HEK293T (cell line): ENCODE results near the gene SLC36A4.

Experiments used
- CTCF ChIA-PET: fragments of 350-600 bp; formaldehyde crosslinking; extraction: SDS; loops from one replicate; lab custom pipeline; 2021; ENCODE audit warnings: antibody characterized with exemption, inconsistent platforms; lab: Yijun Ruan, JAX
- POLR2A ChIA-PET: fragments of 350-600 bp; formaldehyde crosslinking; extraction: SDS; loops from one replicate; lab custom pipeline; 2020; ENCODE audit warnings: antibody characterized with exemption, inconsistent platforms; lab: Yijun Ruan, JAX
- DNase-seq: peaks from one replicate; pipeline ENCODE4 v3.0.0; 2012; ENCODE audit warnings: mixed read lengths; ENCODE audit errors: extremely low spot score
- ARNT ChIP-seq: fragments of 450-650 bp; IDR thresholded peaks from 2 replicates; pipeline ENCODE4 v1.6.1; 2017; ENCODE audit warnings: mild to moderate bottlenecking
- BHLHE40 ChIP-seq: fragments of 450-650 bp; IDR thresholded peaks from 2 replicates; pipeline ENCODE4 v1.6.1; 2016; ENCODE audit warnings: mild to moderate bottlenecking, moderate library complexity, borderline replicate concordance
- CTBP1 ChIP-seq: fragments of 450-650 bp; IDR thresholded peaks from 2 replicates; pipeline ENCODE4 v1.6.1; 2016; ENCODE audit warnings: borderline replicate concordance
- ELF4 ChIP-seq: fragments of 450-650 bp; IDR thresholded peaks from 2 replicates; pipeline ENCODE4 v1.6.1; 2017; ENCODE audit warnings: antibody characterized with exemption
- FOXA1 ChIP-seq: fragments of 450-650 bp; IDR thresholded peaks from 2 replicates; pipeline ENCODE4 v1.6.1; 2016; ENCODE audit warnings: mild to moderate bottlenecking
- FOXK2 ChIP-seq: fragments of 450-650 bp; IDR thresholded peaks from 2 replicates; pipeline ENCODE4 v1.6.1; 2016; ENCODE audit warnings: mild to moderate bottlenecking
- FOXM1 ChIP-seq: fragments of 450-650 bp; IDR thresholded peaks from 2 replicates; pipeline ENCODE4 v1.6.1; 2017; ENCODE audit warnings: mild to moderate bottlenecking, borderline replicate concordance
- HDGF ChIP-seq: fragments of 450-650 bp; IDR thresholded peaks from 2 replicates; pipeline ENCODE4 v1.6.1; 2017; ENCODE audit warnings: antibody characterized with exemption, borderline replicate concordance
- L3MBTL2 ChIP-seq: fragments of 450-650 bp; conservative IDR thresholded peaks from 2 replicates; pipeline ENCODE4 v1.6.1; 2016; ENCODE audit warnings: mild to moderate bottlenecking
- LEF1 ChIP-seq: fragments of 450-650 bp; IDR thresholded peaks from 2 replicates; pipeline ENCODE4 v1.6.1; 2017; ENCODE audit warnings: mild to moderate bottlenecking, borderline replicate concordance
- NFRKB ChIP-seq: fragments of 450-650 bp; IDR thresholded peaks from 2 replicates; pipeline ENCODE4 v1.6.1; 2016; ENCODE audit warnings: mild to moderate bottlenecking, moderate library complexity
- PKNOX1 ChIP-seq: fragments of 450-650 bp; IDR thresholded peaks from 2 replicates; pipeline ENCODE4 v1.6.1; 2016
- SP1 ChIP-seq: fragments of 450-650 bp; IDR thresholded peaks from 2 replicates; pipeline ENCODE4 v1.6.1; 2017
- SUZ12 ChIP-seq: fragments of 450-650 bp; IDR thresholded peaks from 2 replicates; pipeline ENCODE4 v1.6.1; 2016; ENCODE audit warnings: mild to moderate bottlenecking
- TARDBP ChIP-seq: fragments of 450-650 bp; IDR thresholded peaks from 2 replicates; pipeline ENCODE4 v1.6.1; 2016
- ZNF384 ChIP-seq: fragments of 450-650 bp; IDR thresholded peaks from 2 replicates; pipeline ENCODE4 v1.6.1; 2016

SLC36A4 gene

GRCh38 chr11:93219440-93219839, 21.6 kb upstream of the SLC36A4 start:
- ChIA-PET POLR2A (no interaction called here), CTCF (no interaction called here)
- TF ChIP-seq TARDBP = no peak
- TF ChIP-seq FOXK2 = no peak
- no peak for TF ChIP-seq SUZ12
- no peak for TF ChIP-seq SP1
- TF ChIP-seq ARNT = no peak
- no peak for TF ChIP-seq L3MBTL2
- no peak for TF ChIP-seq FOXM1
- no peak for DNase-seq

GRCh38 chr11:93216511-93217101, 18.8 kb upstream of the SLC36A4 start:
- ChIA-PET POLR2A (no interaction called here), CTCF (no interaction called here)
- TF ChIP-seq BHLHE40 = no peak
- no peak for TF ChIP-seq ZNF384
- TF ChIP-seq NFRKB = no peak
- no peak for DNase-seq

- ChIA-PET POLR2A (no interaction called here), CTCF (no interaction called here)
Observed at GRCh38 chr11:93213622-93214021, 15.8 kb upstream of the SLC36A4 start.

GRCh38 chr11:93212094-93212493, 14.3 kb upstream of the SLC36A4 start:
- POLR2A ChIA-PET = interaction anchor here (1.0 kb wide), 1 partner anchor 14 kb away, joined by 4 read pairs; the partner anchor contains the start of gene SLC36A4
- DNase-seq = no peak
- CTCF ChIA-PET = no interaction called here
- TF ChIP-seq FOXK2 (no peak), SP1 (no peak), ELF4 (no peak), CTBP1 (no peak), ARNT (no peak), HDGF (no peak), PKNOX1 (no peak), FOXM1 (no peak), TARDBP (no peak), BHLHE40 (no peak), LEF1 (no peak), ZNF384 (no peak), NFRKB (no peak), FOXA1 (no peak)

More at GRCh38 chr11:93213622-93214021, 15.8 kb upstream of the SLC36A4 start:
- no peak for DNase-seq
- TF ChIP-seq SP1 = no peak
- TF ChIP-seq PKNOX1 = no peak
- no peak for TF ChIP-seq L3MBTL2
- no peak for TF ChIP-seq NFRKB
- TF ChIP-seq FOXA1 = no peak
- no peak for TF ChIP-seq FOXK2
- TF ChIP-seq HDGF = no peak
- TF ChIP-seq FOXM1 = no peak
- no peak for TF ChIP-seq ELF4

GRCh38 chr11:93209466-93209865, 11.7 kb upstream of the SLC36A4 start:
- ChIA-PET POLR2A (no interaction called here), CTCF (no interaction called here)
- TF ChIP-seq LEF1 (no peak), SUZ12 (no peak), TARDBP (no peak), SP1 (no peak)
- no peak for DNase-seq

- ChIA-PET CTCF (no interaction called here), POLR2A (interaction anchor here (1.0 kb wide), 1 partner anchor 11 kb away, joined by 3 read pairs; the partner anchor contains the start of gene SLC36A4)
- TF ChIP-seq ELF4 (no peak), SP1 (no peak), LEF1 (no peak), FOXK2 (no peak), ARNT (no peak), FOXM1 (no peak), PKNOX1 (no peak), CTBP1 (no peak), HDGF (no peak), NFRKB (no peak), L3MBTL2 (no peak), FOXA1 (no peak), SUZ12 (no peak), TARDBP (no peak), ZNF384 (no peak), BHLHE40 (no peak)
- DNase-seq = no peak
Observed at GRCh38 chr11:93208663-93209270, 11.0 kb upstream of the SLC36A4 start.
